DND-41 (cell line): ENCODE results near the gene ZNF816.
"Not testable (repeated sequence)": the region's sequence is repeated elsewhere in the genome, so short reads cannot be mapped to it uniquely, and the experiment has no call there.

Experiments used
- CTCF ChIP-seq: IDR thresholded peaks from 2 replicates; pipeline ENCODE4 v1.5.1; 2012; ENCODE audit warnings: borderline replicate concordance, low read length, moderate library complexity, mild to moderate bottlenecking; ENCODE audit not compliant: poor library complexity, severe bottlenecking; ENCODE audit errors: extremely low read depth
- EZH2 ChIP-seq: IDR thresholded peaks from 3 replicates; pipeline ENCODE4 v1.6.1; 2012; ENCODE audit warnings: borderline replicate concordance, low read depth, mild to moderate bottlenecking, moderate library complexity, low read length, inconsistent platforms; ENCODE audit not compliant: severe bottlenecking

- TF ChIP-seq CTCF, EZH2: not testable (repeated sequence)
Measured at GRCh38 chr19:52924641-52925040, 38.0 kb downstream of the ZNF816 start.
